A549 treated with dexamethasone at 1 μM for 4 hours (cell line): ENCODE results near the gene LCORL. TPM values are rescaled to one million over a fixed set of nuclear protein-coding genes. Genes with fewer than 3 reads are reported as not detected.

Source experiments
- total RNA-seq: library from RNA; stranded (reverse); fragments of 200-300 nt; extraction: Qiagen RNA extraction; gene quantifications from 5 replicates; pipeline ENCODE4 v1.2.3, GENCODE V29; 2022

The LCORL gene
- 2.9 to 5.4 TPM (median 4.3 TPM) in 5 replicates for total RNA-seq

GRCh38 chr4:18021720-18022571 lies at the start of gene LCORL:
LCORL (minus strand) TSS chr4:18021755; CDS start chr4:18021751, 4 bp downstream.

GRCh38 chr4:17810260-17811077 lies 211.1 kb downstream of the LCORL start, which contains the start of the genes DCAF16 and NCAPG:
DCAF16 (minus strand) TSS chr4:17810757; CDS start chr4:17804141, 6,616 bp downstream.
NCAPG (plus strand) TSS chr4:17810979; CDS start chr4:17811078, 99 bp downstream.

Other genes starting within 250 kb of the LCORL start
- gene FAM184B, start 240.1 kb downstream of the LCORL start, total RNA-seq = 0.01 to 0.05 TPM (median 0.02 TPM) in 5 replicates
- gene DCAF16, start 211.0 kb downstream of the LCORL start, total RNA-seq = 4.5 to 7.8 TPM (median 6.7 TPM) in 5 replicates
- gene NCAPG, start 210.8 kb downstream of the LCORL start, total RNA-seq = 19.3 to 32.3 TPM (median 25.9 TPM) in 5 replicates